A673 (cell line): Measurements from ENCODE around the gene GPHN.

Experiments used
- CTCF ChIP-seq: fragments of 300-800, 200-600 bp; sonication (generic); conservative IDR thresholded peaks from 2 replicates; pipeline ENCODE4 v1.5.1; 2017; ENCODE audit warnings: low read depth, mild to moderate bottlenecking, antibody characterized with exemption, low read length, moderate library complexity, mixed read lengths
- EZH2 ChIP-seq: fragments of 200-600 bp; sonication (generic); IDR thresholded peaks from 2 replicates; pipeline ENCODE4 v1.6.1; 2017; ENCODE audit warnings: borderline replicate concordance, low read depth, mild to moderate bottlenecking, mixed read lengths, antibody characterized with exemption, low read length; ENCODE audit not compliant: poor library complexity, severe bottlenecking

GRCh38 chr14:66650491-66650911, 142.6 kb downstream of the GPHN start:
- no peak for TF ChIP-seq CTCF
- no peak for TF ChIP-seq EZH2
